Measurements from ENCODE around the gene RPP40.

The RPP40 gene

GRCh38 chr6:4950076-4950475, 53.8 kb downstream of the RPP40 start:
- no peak overlapping the region for H4K91ac ChIP-seq (ENCODE audit: low read depth, low read length)
- WGBS (ENCODE audit: extremely low coverage, insufficient coverage, insufficient read length): no CpG with 5 or more reads among the region's 11 CpGs

GRCh38 chr6:4948781-4949450, 54.9 kb downstream of the RPP40 start:
- Histone ChIP-seq H4K12ac (ENCODE audit: low read depth, low read length) (no peak overlapping the region), H3K14ac (ENCODE audit: low read length) (no peak overlapping the region), H2BK120ac (ENCODE audit: insufficient read depth, low read length, poor library complexity) (no peak overlapping the region), H3K79me1 (ENCODE audit: low read length) (no peaks in the 10 kb centered on the region), H3K4me3 (ENCODE audit: low read depth, low read length) (no peak overlapping the region), H4K8ac (ENCODE audit: low read depth, low read length) (no peak overlapping the region), H3K9ac (ENCODE audit: low read length) (no peak overlapping the region), H2BK12ac (ENCODE audit: low read length) (no peak overlapping the region), H3K36me3 (ENCODE audit: control insufficient read depth in 1 of 2, insufficient read depth in 2 of 2, low read length in 2 of 2) (peaks cover 55 to 69% of the 10 kb centered on the region in 2 experiments), H3K27ac (ENCODE audit: low read depth, low read length) (no peak overlapping the region), H3K4me2 (ENCODE audit: low read length) (no peak overlapping the region), H3K9me3 (ENCODE audit: insufficient read depth, low read depth, low read length) (peaks cover 9% of the 10 kb centered on the region), H2AK5ac (ENCODE audit: low read length) (no peak overlapping the region), H3K4me1 (ENCODE audit: control insufficient read depth in 1 of 2, insufficient read depth in 2 of 2, low read length in 2 of 2) (peaks cover 24 to 25% of the 10 kb centered on the region in 2 experiments), H2BK5ac (ENCODE audit: low read depth, low read length, poor library complexity) (no peak overlapping the region), H4K91ac (ENCODE audit: low read depth, low read length) (no peak overlapping the region), H3K79me2 (ENCODE audit: control insufficient read depth, insufficient read depth, low read length, poor library complexity) (no peaks in the 10 kb centered on the region), H3K23ac (ENCODE audit: low read length) (no peak overlapping the region), H3K4ac (ENCODE audit: low read depth, low read length) (no peak overlapping the region), H3K27me3 (ENCODE audit: insufficient read depth, low read length) (no peaks in the 10 kb centered on the region), H2AFZ (ENCODE audit: insufficient read depth, low read length, poor library complexity) (no peak overlapping the region), H3K18ac (ENCODE audit: low read length) (no peak overlapping the region)
- WGBS (ENCODE audit: extremely low coverage, insufficient coverage, insufficient read length): no CpG with 5 or more reads among the region's 15 CpGs
- DNase-seq: no peak

More at GRCh38 chr6:4950076-4950475, 53.8 kb downstream of the RPP40 start:
- Histone ChIP-seq H3K18ac (ENCODE audit: low read length) (peak overlapping the region; percentile 33), H3K36me3 (ENCODE audit: control insufficient read depth in 1 of 2, insufficient read depth in 2 of 2, low read length in 2 of 2) (peaks cover 51 to 63% of the 10 kb centered on the region in 2 experiments), H3K4me1 (ENCODE audit: control insufficient read depth in 1 of 2, insufficient read depth in 2 of 2, low read length in 2 of 2) (peaks cover 24 to 25% of the 10 kb centered on the region in 2 experiments), H3K9me3 (ENCODE audit: insufficient read depth, low read depth, low read length) (peaks cover 8% of the 10 kb centered on the region), H3K27ac (ENCODE audit: low read depth, low read length) (no peak overlapping the region), H2BK120ac (ENCODE audit: insufficient read depth, low read length, poor library complexity) (no peak overlapping the region), H3K4me3 (ENCODE audit: low read depth, low read length) (no peak overlapping the region), H3K27me3 (ENCODE audit: insufficient read depth, low read length) (no peaks in the 10 kb centered on the region), H3K4me2 (ENCODE audit: low read length) (no peak overlapping the region), H3K79me2 (ENCODE audit: control insufficient read depth, insufficient read depth, low read length, poor library complexity) (no peaks in the 10 kb centered on the region), H3K4ac (ENCODE audit: low read depth, low read length) (no peak overlapping the region), H2AK5ac (ENCODE audit: low read length) (no peak overlapping the region), H3K14ac (ENCODE audit: low read length) (no peak overlapping the region), H4K12ac (ENCODE audit: low read depth, low read length) (no peak overlapping the region), H4K8ac (ENCODE audit: low read depth, low read length) (no peak overlapping the region), H2BK12ac (ENCODE audit: low read length) (no peak overlapping the region), H3K23ac (ENCODE audit: low read length) (no peak overlapping the region), H3K79me1 (ENCODE audit: low read length) (no peaks in the 10 kb centered on the region), H2AFZ (ENCODE audit: insufficient read depth, low read length, poor library complexity) (no peak overlapping the region), H2BK5ac (ENCODE audit: low read depth, low read length, poor library complexity) (no peak overlapping the region), H3K9ac (ENCODE audit: low read length) (no peak overlapping the region)
- no peak for DNase-seq

GRCh38 chr6:4947716-4948115, 56.1 kb downstream of the RPP40 start:
- H3K18ac ChIP-seq (ENCODE audit: low read length): no peak overlapping the region

DNA sequence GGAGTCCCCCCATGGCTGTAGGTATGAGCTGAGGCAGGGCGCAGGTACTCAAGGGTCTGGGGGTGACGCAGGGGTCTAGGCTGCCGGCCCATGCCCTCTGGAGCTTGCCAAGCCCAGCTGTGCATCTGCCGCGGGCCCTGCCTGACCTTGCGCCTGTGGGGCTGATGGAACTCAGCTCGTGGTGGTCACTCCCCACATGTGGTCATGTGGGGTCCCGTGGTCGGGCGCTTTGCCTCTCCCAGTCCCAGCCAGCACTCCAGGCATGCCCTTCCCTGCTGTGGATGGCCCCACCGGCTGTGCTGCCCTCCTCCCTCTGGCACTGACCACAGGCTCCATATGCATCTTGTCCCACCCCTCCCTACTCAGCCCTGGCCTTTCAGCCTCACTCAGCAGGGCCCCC, 57.3 kb downstream of the RPP40 start:
- peaks cover 8% of the 10 kb centered on the region for H3K9me3 ChIP-seq (ENCODE audit: insufficient read depth, low read depth, low read length)
- no peak for DNase-seq
- no peak overlapping the region for H3K4ac ChIP-seq (ENCODE audit: low read depth, low read length)
- no peak overlapping the region for H3K4me3 ChIP-seq (ENCODE audit: low read depth, low read length)
- peaks cover 28 to 32% of the 10 kb centered on the region in 2 experiments for H3K4me1 ChIP-seq (ENCODE audit: control insufficient read depth in 1 of 2, insufficient read depth in 2 of 2, low read length in 2 of 2)
- H3K18ac ChIP-seq (ENCODE audit: low read length): no peak overlapping the region
- H4K12ac ChIP-seq (ENCODE audit: low read depth, low read length): no peak overlapping the region
- peaks cover 36 to 53% of the 10 kb centered on the region in 2 experiments for H3K36me3 ChIP-seq (ENCODE audit: control insufficient read depth in 1 of 2, insufficient read depth in 2 of 2, low read length in 2 of 2)
- H3K14ac ChIP-seq (ENCODE audit: low read length): no peak overlapping the region
- H2AK5ac ChIP-seq (ENCODE audit: low read length): no peak overlapping the region
- WGBS (ENCODE audit: extremely low coverage, insufficient coverage, insufficient read length): no CpG with 5 or more reads among the region's 11 CpGs
- peaks cover 3% of the 10 kb centered on the region for H3K79me1 ChIP-seq (ENCODE audit: low read length)
- H4K91ac ChIP-seq (ENCODE audit: low read depth, low read length): no peak overlapping the region
- H4K8ac ChIP-seq (ENCODE audit: low read depth, low read length): no peak overlapping the region
- no peak overlapping the region for H3K9ac ChIP-seq (ENCODE audit: low read length)
- H2BK12ac ChIP-seq (ENCODE audit: low read length): no peak overlapping the region
- no peaks in the 10 kb centered on the region for H3K79me2 ChIP-seq (ENCODE audit: control insufficient read depth, insufficient read depth, low read length, poor library complexity)
- no peak overlapping the region for H3K27ac ChIP-seq (ENCODE audit: low read depth, low read length)
- no peak overlapping the region for H2BK120ac ChIP-seq (ENCODE audit: insufficient read depth, low read length, poor library complexity)
- H2BK5ac ChIP-seq (ENCODE audit: low read depth, low read length, poor library complexity): no peak overlapping the region
- no peak overlapping the region for H3K4me2 ChIP-seq (ENCODE audit: low read length)
- H2AFZ ChIP-seq (ENCODE audit: insufficient read depth, low read length, poor library complexity): no peak overlapping the region
- H3K27me3 ChIP-seq (ENCODE audit: insufficient read depth, low read length): no peaks in the 10 kb centered on the region
- no peak overlapping the region for H3K23ac ChIP-seq (ENCODE audit: low read length)

More at GRCh38 chr6:4947716-4948115, 56.1 kb downstream of the RPP40 start:
- no peak overlapping the region for H4K91ac ChIP-seq (ENCODE audit: low read depth, low read length)
- H3K14ac ChIP-seq (ENCODE audit: low read length): no peak overlapping the region
- H3K23ac ChIP-seq (ENCODE audit: low read length): no peak overlapping the region
- no peaks in the 10 kb centered on the region for H3K79me2 ChIP-seq (ENCODE audit: control insufficient read depth, insufficient read depth, low read length, poor library complexity)
- no peak overlapping the region for H2BK12ac ChIP-seq (ENCODE audit: low read length)
- peaks cover 1% of the 10 kb centered on the region for H3K79me1 ChIP-seq (ENCODE audit: low read length)
- no peak overlapping the region for H3K27ac ChIP-seq (ENCODE audit: low read depth, low read length)
- no peak overlapping the region for H4K12ac ChIP-seq (ENCODE audit: low read depth, low read length)
- peaks cover 44 to 61% of the 10 kb centered on the region in 2 experiments for H3K36me3 ChIP-seq (ENCODE audit: control insufficient read depth in 1 of 2, insufficient read depth in 2 of 2, low read length in 2 of 2)
- H3K4me1 ChIP-seq (ENCODE audit: control insufficient read depth in 1 of 2, insufficient read depth in 2 of 2, low read length in 2 of 2): peaks cover 26 to 30% of the 10 kb centered on the region in 2 experiments
- no peak overlapping the region for H2AK5ac ChIP-seq (ENCODE audit: low read length)
- no peak overlapping the region for H2BK120ac ChIP-seq (ENCODE audit: insufficient read depth, low read length, poor library complexity)
- H3K27me3 ChIP-seq (ENCODE audit: insufficient read depth, low read length): no peaks in the 10 kb centered on the region
- no peak overlapping the region for H4K8ac ChIP-seq (ENCODE audit: low read depth, low read length)
- H3K4ac ChIP-seq (ENCODE audit: low read depth, low read length): no peak overlapping the region
- peaks cover 9% of the 10 kb centered on the region for H3K9me3 ChIP-seq (ENCODE audit: insufficient read depth, low read depth, low read length)
- no peak overlapping the region for H3K4me3 ChIP-seq (ENCODE audit: low read depth, low read length)
- no peak overlapping the region for H3K4me2 ChIP-seq (ENCODE audit: low read length)
- H2BK5ac ChIP-seq (ENCODE audit: low read depth, low read length, poor library complexity): no peak overlapping the region
- H2AFZ ChIP-seq (ENCODE audit: insufficient read depth, low read length, poor library complexity): no peak overlapping the region
- H3K9ac ChIP-seq (ENCODE audit: low read length): no peak overlapping the region
- no peak for DNase-seq
- no CpG with 5 or more reads among the region's 13 CpGs for WGBS (ENCODE audit: extremely low coverage, insufficient coverage, insufficient read length)
